K562 treated with DMSO at 1 percent for 24 hours (cell line): Measurements from ENCODE around the gene GTF2H4. TPM values are rescaled to one million over a fixed set of nuclear protein-coding genes. Genes with fewer than 3 reads are reported as not detected.

Experiments used
- total RNA-seq: library from RNA; unstranded; fragments of 300-600 nt; gene quantifications from 2 replicates; pipeline ENCODE4 v1.2.3, GENCODE V29; 2022; ENCODE audit warnings: low read depth; ENCODE audit not compliant: insufficient read depth

The GTF2H4 gene
- total RNA-seq = 43.0 and 44.3 TPM in 2 replicates

DNA sequence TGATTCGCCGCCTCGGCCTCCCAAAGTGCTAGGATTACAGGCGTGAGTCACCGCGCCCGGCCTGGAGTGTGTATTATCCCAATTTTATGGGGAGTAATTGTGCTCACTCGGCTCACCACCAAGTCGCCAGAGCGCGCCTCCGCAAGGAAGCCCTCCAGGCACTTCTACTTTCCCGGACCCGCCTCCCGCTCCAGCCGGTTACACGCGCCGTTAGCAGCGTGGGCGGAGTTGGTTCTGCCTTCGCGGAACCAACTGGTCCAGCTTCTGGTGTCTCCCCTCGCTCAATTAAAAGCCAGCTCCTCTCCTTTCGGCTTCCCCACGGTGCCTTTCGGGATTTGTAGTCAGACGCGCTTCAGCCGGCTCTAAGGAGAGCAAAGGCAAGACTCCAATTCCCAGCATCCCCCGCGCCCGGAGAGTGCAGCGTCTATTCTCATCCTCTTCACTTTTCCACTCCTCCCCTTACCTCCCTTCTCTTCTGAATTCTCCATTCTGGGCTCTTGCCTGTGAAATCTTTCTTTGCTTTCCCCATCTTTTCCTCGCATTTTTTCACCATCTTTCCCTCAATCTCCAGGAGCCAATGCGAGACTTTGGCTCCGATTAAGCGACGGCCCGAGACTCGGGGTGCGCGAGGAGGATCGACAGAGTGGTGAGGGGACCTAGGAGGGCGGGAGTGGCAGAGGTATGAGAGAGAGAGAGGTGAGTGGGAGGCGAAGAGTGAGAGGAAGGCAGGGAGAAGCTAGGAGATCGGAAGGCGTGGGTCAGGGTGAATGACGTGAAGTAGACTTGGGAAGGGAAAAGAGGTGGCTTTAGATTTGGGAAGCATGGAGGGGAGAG lies at the start of gene GTF2H4:
TSS of gene GTF2H4 (plus strand) at position 450 of the 834 bp plus-strand sequence.

DNA sequence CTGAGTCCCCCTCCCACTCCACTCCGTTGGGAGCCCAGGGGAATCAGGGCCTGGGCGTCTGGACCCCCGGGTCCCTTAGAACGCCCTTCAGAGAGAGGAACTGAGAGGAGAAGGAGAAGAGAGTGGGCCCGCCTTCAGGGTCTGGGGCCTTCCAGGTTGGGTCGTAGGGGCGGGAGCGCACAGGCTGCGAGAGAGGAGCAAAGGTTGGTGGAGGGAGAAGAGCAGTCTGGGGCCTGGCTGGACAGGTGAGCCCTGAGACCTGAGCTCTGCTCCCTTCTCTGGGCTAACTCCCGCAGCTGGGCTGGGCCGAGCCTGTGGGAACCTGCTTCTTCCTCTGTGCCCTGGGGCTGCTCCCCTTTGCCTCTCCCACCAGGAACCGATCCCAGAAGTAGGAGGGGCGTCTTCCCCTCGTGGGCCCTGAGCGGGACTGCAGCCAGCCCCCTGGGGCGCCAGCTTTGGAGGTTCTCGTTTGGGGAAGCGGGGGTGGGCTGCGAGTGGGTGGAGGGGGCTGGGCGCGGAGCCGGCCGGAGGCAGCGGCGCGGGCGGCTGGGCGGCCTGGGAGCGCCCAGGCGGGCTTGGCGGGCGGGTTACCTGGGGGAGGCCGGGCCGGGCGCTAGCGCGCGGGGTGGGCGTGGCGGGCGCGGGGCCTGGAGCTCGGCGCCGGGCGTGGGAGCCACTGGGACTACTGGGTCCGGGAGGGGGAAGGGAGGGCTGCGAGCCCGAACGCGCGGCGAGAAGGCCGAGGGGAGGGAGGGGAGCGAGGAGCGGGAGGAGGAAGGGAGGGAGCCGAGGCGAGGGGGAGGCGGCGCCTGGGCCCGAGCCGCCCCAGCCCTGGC lies 24.1 kb upstream of the GTF2H4 start, which contains the start of gene DDR1:
TSS of gene DDR1 (plus strand) at position 835 of the 836 bp plus-strand sequence. CDS start 4,211 bp downstream, outside the sequence.

DNA sequence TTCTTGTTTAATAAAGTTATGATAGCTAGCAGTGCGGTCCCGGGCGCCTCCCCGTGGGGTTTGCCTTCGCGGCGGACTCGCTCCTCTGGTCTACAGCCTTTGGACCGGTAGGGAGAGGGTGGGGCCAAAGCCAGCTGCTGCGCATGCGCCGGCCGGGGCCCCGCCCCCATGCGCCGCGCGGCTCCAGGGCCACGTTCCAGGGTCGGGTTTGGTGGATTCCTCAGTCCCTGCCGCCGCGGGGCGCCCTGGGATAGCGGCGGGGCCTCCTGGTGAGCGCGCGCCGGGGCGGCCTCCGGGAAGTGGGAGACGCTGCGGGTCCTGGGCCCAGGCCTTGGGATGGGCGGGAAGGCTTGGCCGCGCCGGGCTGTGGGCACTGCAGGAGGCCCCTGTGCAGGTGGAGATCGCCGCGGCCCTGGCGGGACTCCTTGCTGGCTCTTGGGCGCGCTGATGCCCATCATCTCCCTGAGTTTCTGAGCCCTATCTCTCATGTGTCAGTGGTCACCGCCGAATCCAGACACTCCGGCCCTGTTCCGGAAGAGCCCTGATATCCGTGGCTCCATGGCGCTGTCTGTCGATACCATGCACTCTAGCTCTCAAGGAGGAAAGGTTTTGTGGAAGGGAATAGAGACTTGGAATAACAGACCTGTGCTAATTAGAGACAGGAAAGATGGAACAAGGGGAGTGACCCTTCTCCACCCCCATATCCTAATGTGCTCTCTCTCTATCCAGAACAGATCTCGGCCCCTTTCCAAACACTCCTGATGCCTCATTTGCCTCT lies 6.3 kb downstream of the GTF2H4 start, which contains the start of gene VARS2:
TSS of gene VARS2 (plus strand) at position 163 of the 778 bp plus-strand sequence. CDS start at position 762, 599 bp downstream.

DNA sequence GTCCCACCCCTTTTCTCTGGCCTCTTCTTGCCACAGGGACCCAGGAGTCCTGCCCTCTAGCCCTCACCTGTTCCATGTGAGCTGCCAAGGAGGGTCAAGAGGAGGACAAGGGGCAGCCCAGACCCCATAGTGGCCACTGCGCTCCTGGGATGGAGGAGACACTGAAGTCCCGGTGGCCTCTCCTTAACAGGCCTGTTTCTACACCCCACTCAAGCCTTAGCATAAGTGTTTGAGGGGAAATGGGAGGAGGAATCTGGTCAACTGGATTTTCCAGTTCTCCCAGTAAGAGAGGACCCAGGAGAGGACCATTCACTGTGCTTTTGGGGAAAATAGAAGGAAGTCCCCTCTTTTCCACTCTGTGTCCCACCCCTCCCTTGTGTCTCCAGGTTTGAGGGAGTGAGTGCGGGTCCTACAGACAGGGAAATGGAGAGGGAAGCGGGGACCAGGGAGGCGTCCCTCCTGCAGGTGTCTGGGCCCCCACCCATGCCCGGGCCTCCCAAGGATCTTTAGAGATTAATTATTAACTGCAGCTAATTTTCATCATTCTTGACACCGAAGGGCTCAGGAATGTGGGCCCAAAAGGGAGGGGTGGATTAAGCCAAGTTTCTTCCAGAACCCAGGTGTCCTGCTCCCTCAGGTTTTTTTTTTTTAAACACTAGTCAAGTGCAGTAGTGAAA lies 24.1 kb downstream of the GTF2H4 start, which contains the start of gene SFTA2:
TSS of gene SFTA2 (minus strand) at position 202 of the 677 bp plus-strand sequence. CDS start at position 128, 74 bp downstream.

DNA sequence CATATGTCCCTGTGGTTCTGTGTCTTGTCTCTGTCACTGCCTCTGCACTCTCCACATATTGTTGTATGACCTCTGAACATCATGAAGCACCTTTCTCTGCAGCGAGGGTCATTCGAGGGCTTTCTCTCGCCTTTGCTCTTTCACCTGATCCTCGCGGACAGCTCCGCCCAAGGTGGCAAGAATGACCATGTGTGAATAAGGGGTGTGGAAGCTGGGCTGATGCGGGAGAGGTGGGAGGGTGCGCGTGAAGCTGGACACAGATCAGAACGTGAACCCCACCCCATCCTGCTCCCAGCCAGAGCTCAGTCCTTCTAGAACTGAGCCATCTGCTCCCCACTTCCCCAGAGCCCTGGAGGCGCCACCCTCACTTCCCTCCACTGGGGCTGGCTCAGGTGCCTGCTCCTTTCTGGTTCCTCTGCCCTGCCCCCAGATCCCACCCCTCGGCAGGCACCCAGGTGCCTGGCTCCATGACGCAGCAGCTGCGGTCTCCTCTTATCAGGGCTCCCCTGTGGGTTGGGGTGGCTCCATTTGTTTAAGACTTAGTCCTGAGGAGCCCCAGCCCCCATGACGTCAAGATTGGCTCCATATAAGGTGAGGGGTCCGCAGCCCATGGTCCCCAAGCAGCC lies 32.5 kb downstream of the GTF2H4 start, which contains the start of gene MUCL3:
TSS of gene MUCL3 (plus strand) at position 613 of the 626 bp plus-strand sequence. CDS start 27 bp downstream, outside the sequence.

Other genes starting within 250 kb of the GTF2H4 start
- 65.7 and 68.2 TPM in 2 replicates for gene DHX16, start 235.2 kb upstream of the GTF2H4 start, total RNA-seq
- 145 and 155 TPM in 2 replicates for gene PPP1R18, start 221.6 kb upstream of the GTF2H4 start, total RNA-seq
- gene NRM, start 217.2 kb upstream of the GTF2H4 start, total RNA-seq = 30.7 and 32.7 TPM in 2 replicates
- 64.8 and 67.6 TPM in 2 replicates for gene MDC1, start 190.9 kb upstream of the GTF2H4 start, total RNA-seq
- 1,630 and 1,662 TPM in 2 replicates for gene TUBB, start 187.9 kb upstream of the GTF2H4 start, total RNA-seq
- 309 and 334 TPM in 2 replicates for gene FLOT1, start 165.5 kb upstream of the GTF2H4 start, total RNA-seq
- 187 and 201 TPM in 2 replicates for gene IER3, start 163.7 kb upstream of the GTF2H4 start, total RNA-seq
- gene DDR1, start 23.7 kb upstream of the GTF2H4 start, total RNA-seq = 79.0 and 87.6 TPM in 2 replicates
- gene VARS2, start 6.0 kb downstream of the GTF2H4 start, total RNA-seq = 59.2 and 63.7 TPM in 2 replicates
- not detected in 2 replicates for gene SFTA2, start 24.0 kb downstream of the GTF2H4 start, total RNA-seq
- gene MUCL3, start 32.8 kb downstream of the GTF2H4 start, total RNA-seq = 0.05 TPM in 1 of 2 replicates, not detected in the other
- gene MUC21, start 75.5 kb downstream of the GTF2H4 start, total RNA-seq = not detected in 2 replicates
- gene MUC22, start 102.3 kb downstream of the GTF2H4 start, total RNA-seq = not detected in 2 replicates
- gene C6orf15, start 204.4 kb downstream of the GTF2H4 start, total RNA-seq = not detected in 2 replicates
- gene PSORS1C1, start 206.6 kb downstream of the GTF2H4 start, total RNA-seq = not detected in 2 replicates
- gene CDSN, start 212.2 kb downstream of the GTF2H4 start, total RNA-seq = not detected in 2 replicates
- not detected in 2 replicates for gene PSORS1C2, start 230.9 kb downstream of the GTF2H4 start, total RNA-seq
- gene CCHCR1, start 249.6 kb downstream of the GTF2H4 start, total RNA-seq = 39.6 and 47.7 TPM in 2 replicates